Measurements from ENCODE around the gene TPPP2.

DNA sequence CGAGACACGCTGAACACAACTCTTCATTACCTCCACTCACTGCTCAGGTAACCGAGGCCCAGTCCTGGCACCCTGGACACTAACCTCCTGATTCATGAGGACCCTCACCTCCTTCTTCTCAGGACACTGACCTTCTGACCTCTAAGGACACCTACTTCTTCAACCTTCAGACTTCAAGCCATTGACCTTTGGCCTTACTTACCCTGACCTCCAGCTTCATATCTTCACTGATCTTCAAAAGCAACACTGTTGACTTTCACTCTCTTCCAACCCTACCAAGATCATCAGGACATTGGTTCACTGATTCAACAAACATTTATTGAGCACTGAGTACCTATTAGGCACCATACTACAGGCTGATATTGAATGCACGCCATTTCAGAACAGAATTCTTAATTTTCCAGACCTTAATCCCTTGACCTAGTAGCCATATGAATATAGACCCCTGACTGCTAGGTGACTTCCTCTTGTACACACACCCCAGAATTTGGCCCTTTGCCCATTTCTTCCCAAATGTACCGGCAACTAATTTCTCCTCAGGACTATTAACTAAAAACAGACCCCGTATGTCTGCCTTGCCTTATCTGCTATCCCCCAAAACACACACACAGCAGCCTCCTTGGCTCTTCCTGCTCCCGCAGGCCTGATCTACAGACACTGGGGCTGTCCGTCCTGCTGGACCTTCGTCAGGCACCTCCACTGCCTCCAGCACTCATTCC lies 45.9 kb downstream of the TPPP2 start:
- TF ChIP-seq EZH2 (IDR thresholded peaks at IDR 0.05; ENCODE audit: insufficient read depth, poor library complexity, severe bottlenecking) (no peak), EZH2phosphoT487 (IDR thresholded peaks at IDR 0.05; ENCODE audit: insufficient read depth, low read depth) (no peak)

Measured in GM23248 (cell line).